ENCODE data around the gene DHRSX.

GRCh38 chrX:2511326-2511725 is 10.6 kb upstream of the DHRSX start:
- no peak for TF ChIP-seq EZH2 (IDR thresholded peaks at IDR 0.05)
- TF ChIP-seq EZH2phosphoT487 (IDR thresholded peaks at IDR 0.05): no peak

All from neural progenitor cell (in vitro differentiated cells).